Astrocyte (in vitro differentiated cells and primary cell): ENCODE measurements around the gene TH. TPM values are rescaled to one million over a fixed set of nuclear protein-coding genes. Genes with fewer than 3 reads are reported as not detected.

Experiments used
- DNase-seq: peaks from one replicate; pipeline ENCODE4 v3.0.0-alpha.2; 2010; ENCODE audit warnings: low read depth
- FAIRE-seq: peaks from 2 replicates; lab custom pipeline; 2011; peaks lifted over from hg19 to GRCh38; lab: Jason Lieb, UNC
- H2AFZ ChIP-seq: 2 replicates; pipeline ENCODE4 v1.6.0; 2012; ENCODE audit warnings: low read depth, low read length, inconsistent platforms
- H3K27ac ChIP-seq: 2 replicates; pipeline ENCODE4 v1.5.1; 2011; ENCODE audit warnings: low read depth, low read length, inconsistent platforms
- H3K27me3 ChIP-seq: 2 replicates; pipeline ENCODE4 v1.6.0; 2011; ENCODE audit warnings: low read length, inconsistent platforms; ENCODE audit not compliant: insufficient read depth
- H3K36me3 ChIP-seq: 2 replicates; pipeline ENCODE4 v1.5.1; 2011; ENCODE audit warnings: low read length, inconsistent platforms; ENCODE audit not compliant: insufficient read depth
- H3K4me1 ChIP-seq: 2 replicates; pipeline ENCODE4 v1.5.1; 2011; ENCODE audit warnings: low read length, inconsistent platforms; ENCODE audit not compliant: insufficient read depth
- H3K4me2 ChIP-seq: 2 replicates; pipeline ENCODE4 v1.6.0; 2012; ENCODE audit warnings: low read length, inconsistent platforms
- H3K4me3 ChIP-seq: 2 replicates; pipeline ENCODE4 v1.5.1; 2011; ENCODE audit warnings: low read depth, mild to moderate bottlenecking, low read length, inconsistent platforms; ENCODE audit not compliant: insufficient read depth
- H3K79me2 ChIP-seq: 2 replicates; pipeline ENCODE4 v1.6.0; 2012; ENCODE audit warnings: mild to moderate bottlenecking, low read length, inconsistent platforms; ENCODE audit not compliant: insufficient read depth
- H3K9ac ChIP-seq: 2 replicates; pipeline ENCODE4 v1.6.0; 2012; ENCODE audit warnings: mild to moderate bottlenecking, low read length, inconsistent platforms
- H3K9me3 ChIP-seq: 2 replicates; pipeline ENCODE4 v1.5.1; 2012; ENCODE audit warnings: low read depth, mild to moderate bottlenecking, low read length, inconsistent platforms; ENCODE audit not compliant: insufficient read depth
- H4K20me1 ChIP-seq: 2 replicates; pipeline ENCODE4 v1.6.0; 2012; ENCODE audit warnings: low read length, inconsistent platforms; ENCODE audit not compliant: insufficient read depth
- H3K27ac Mint-ChIP-seq: one replicate; pipeline ENCODE4 v1.8.0; 2021; ENCODE audit warnings: mild to moderate bottlenecking, mixed read lengths; ENCODE audit not compliant: unreplicated experiment
- H3K27me3 Mint-ChIP-seq: one replicate; pipeline ENCODE4 v1.8.0; 2021; ENCODE audit warnings: low read depth, mixed read lengths; ENCODE audit not compliant: unreplicated experiment
- H3K36me3 Mint-ChIP-seq: one replicate; pipeline ENCODE4 v1.8.0; 2021; ENCODE audit warnings: low read depth, mixed read lengths; ENCODE audit not compliant: unreplicated experiment
- H3K4me1 Mint-ChIP-seq: one replicate; pipeline ENCODE4 v1.8.0; 2021; ENCODE audit warnings: low read depth, mixed read lengths; ENCODE audit not compliant: unreplicated experiment
- H3K4me3 Mint-ChIP-seq: one replicate; pipeline ENCODE4 v1.8.0; 2021; ENCODE audit warnings: mild to moderate bottlenecking, moderate library complexity, mixed read lengths; ENCODE audit not compliant: unreplicated experiment
- H3K9me3 Mint-ChIP-seq: one replicate; pipeline ENCODE4 v1.8.0; 2021; ENCODE audit warnings: mild to moderate bottlenecking, mixed read lengths; ENCODE audit not compliant: unreplicated experiment
- EZH2 ChIP-seq: IDR thresholded peaks from 2 replicates; pipeline ENCODE4 v1.6.1; 2012; ENCODE audit warnings: mild to moderate bottlenecking, low read length, inconsistent platforms; ENCODE audit not compliant: insufficient read depth
- total RNA-seq: library from RNA; stranded (reverse); gene quantifications from 2 replicates; pipeline ENCODE4 v1.2.1, GENCODE V29; 2021
- TF ChIP-seq, protein P1 (sequence below): IDR thresholded peaks from 2 replicates; pipeline ENCODE4 v1.5.1; 2011; ENCODE audit warnings: low read depth, mild to moderate bottlenecking, inconsistent platforms, low read length, moderate library complexity; ENCODE audit not compliant: insufficient read depth

The TH gene
- total RNA-seq, 1 donor from 2014 or later, result not detected

- TF ChIP-seq, protein P1, sequence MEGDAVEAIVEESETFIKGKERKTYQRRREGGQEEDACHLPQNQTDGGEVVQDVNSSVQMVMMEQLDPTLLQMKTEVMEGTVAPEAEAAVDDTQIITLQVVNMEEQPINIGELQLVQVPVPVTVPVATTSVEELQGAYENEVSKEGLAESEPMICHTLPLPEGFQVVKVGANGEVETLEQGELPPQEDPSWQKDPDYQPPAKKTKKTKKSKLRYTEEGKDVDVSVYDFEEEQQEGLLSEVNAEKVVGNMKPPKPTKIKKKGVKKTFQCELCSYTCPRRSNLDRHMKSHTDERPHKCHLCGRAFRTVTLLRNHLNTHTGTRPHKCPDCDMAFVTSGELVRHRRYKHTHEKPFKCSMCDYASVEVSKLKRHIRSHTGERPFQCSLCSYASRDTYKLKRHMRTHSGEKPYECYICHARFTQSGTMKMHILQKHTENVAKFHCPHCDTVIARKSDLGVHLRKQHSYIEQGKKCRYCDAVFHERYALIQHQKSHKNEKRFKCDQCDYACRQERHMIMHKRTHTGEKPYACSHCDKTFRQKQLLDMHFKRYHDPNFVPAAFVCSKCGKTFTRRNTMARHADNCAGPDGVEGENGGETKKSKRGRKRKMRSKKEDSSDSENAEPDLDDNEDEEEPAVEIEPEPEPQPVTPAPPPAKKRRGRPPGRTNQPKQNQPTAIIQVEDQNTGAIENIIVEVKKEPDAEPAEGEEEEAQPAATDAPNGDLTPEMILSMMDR, result no peak
- no peak for TF ChIP-seq EZH2
- no peak overlapping the region for H3K4me2 ChIP-seq
- Mint-ChIP-seq H3K36me3 (peaks cover 2% of the 10 kb centered on the region), H3K4me1 (no peaks in the 10 kb centered on the region), H3K4me3 (no peak overlapping the region), H3K9me3 (peaks cover 2% of the 10 kb centered on the region), H3K27me3 (peaks cover 25% of the 10 kb centered on the region), H3K27ac (no peak overlapping the region)
- H4K20me1 ChIP-seq, result peaks cover 3% of the 10 kb centered on the region
- H2AFZ ChIP-seq, result no peak overlapping the region
- peaks cover 7% of the 10 kb centered on the region for H3K27me3 ChIP-seq
- peaks cover 6% of the 10 kb centered on the region for H3K9me3 ChIP-seq
- no peak overlapping the region for H3K9ac ChIP-seq
- H3K27ac ChIP-seq, result no peak overlapping the region
- no peaks in the 10 kb centered on the region for H3K4me1 ChIP-seq
- FAIRE-seq, result no peak
- H3K36me3 ChIP-seq, result no peaks in the 10 kb centered on the region
- no peak for DNase-seq
- no peaks in the 10 kb centered on the region for H3K79me2 ChIP-seq
- H3K4me3 ChIP-seq, result no peak overlapping the region
Observed at GRCh38 chr11:2128511-2129307, 42.9 kb downstream of the TH start.

DNA sequence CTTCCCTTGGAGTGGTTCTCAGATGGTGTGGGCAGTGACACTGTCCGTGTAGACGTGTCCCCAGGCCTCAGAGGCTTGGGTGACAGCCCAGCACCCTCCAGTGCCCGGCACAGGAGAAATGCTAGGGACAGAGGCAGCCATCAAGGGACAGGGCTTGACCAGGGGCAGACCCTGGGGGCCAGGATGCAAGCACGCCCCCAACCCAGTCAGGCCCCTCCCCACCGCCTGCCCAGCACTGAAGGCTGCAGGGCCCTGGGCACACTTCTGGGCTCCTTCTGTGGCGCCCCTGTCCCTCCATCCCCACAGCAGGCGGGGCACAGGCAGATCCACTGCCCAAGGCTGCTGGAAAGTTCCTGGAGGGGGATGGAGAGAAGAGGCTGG lies 43.5 kb downstream of the TH start:
- no peaks in the 10 kb centered on the region for H3K36me3 ChIP-seq
- no peaks in the 10 kb centered on the region for H3K4me1 ChIP-seq
- no peak overlapping the region for H3K27ac ChIP-seq
- Mint-ChIP-seq H3K4me3 (no peak overlapping the region), H3K27ac (no peak overlapping the region), H3K27me3 (peaks cover 28% of the 10 kb centered on the region), H3K36me3 (peaks cover 2% of the 10 kb centered on the region), H3K9me3 (peaks cover 4% of the 10 kb centered on the region), H3K4me1 (no peaks in the 10 kb centered on the region)
- peaks cover 6% of the 10 kb centered on the region for H3K9me3 ChIP-seq
- no peak overlapping the region for H3K4me2 ChIP-seq
- H3K27me3 ChIP-seq, result peaks cover 5% of the 10 kb centered on the region
- no peak for TF ChIP-seq EZH2
- TF ChIP-seq, protein P1, result no peak
- H4K20me1 ChIP-seq, result peaks cover 3% of the 10 kb centered on the region
- DNase-seq, result no peak
- H3K4me3 ChIP-seq, result no peak overlapping the region
- H2AFZ ChIP-seq, result no peak overlapping the region
- no peaks in the 10 kb centered on the region for H3K79me2 ChIP-seq
- no peak for FAIRE-seq
- H3K9ac ChIP-seq, result no peak overlapping the region
